Measurements from ENCODE around the gene ADGRE3.
"Not testable (repeated sequence)": the region's sequence is repeated elsewhere in the genome, so short reads cannot be mapped to it uniquely, and the experiment has no call there.

The ADGRE3 gene

GRCh38 chr19:14599548-14600147 is 75.0 kb downstream of the ADGRE3 start:
- no peak for FAIRE-seq

DNA sequence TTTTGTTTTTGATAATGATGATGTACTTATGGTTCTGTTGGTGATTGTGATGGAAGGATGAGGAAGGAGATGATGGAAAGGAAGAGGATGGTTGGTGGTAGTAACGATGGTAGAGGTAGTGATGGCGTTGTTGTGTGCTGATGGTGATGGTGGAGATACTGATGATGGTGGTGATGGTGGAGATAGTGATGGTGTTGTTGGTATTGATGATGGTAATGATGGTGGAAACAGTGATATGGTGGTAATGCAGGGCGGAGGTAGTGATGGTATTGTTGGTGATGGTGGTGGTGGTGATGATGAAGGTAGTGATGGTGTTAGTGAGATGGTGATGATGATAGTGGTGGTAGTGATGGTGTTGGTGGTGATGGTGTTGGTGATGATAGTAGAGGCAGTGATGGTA is 79.1 kb downstream of the ADGRE3 start:
- FAIRE-seq = no peak

GRCh38 chr19:14589433-14589832 is 85.2 kb downstream of the ADGRE3 start:
- not testable (repeated sequence) for FAIRE-seq

- FAIRE-seq = not testable (repeated sequence)
These were observed 89.5 kb downstream of the ADGRE3 start for GRCh38 chr19:14585187-14585586.

DNA sequence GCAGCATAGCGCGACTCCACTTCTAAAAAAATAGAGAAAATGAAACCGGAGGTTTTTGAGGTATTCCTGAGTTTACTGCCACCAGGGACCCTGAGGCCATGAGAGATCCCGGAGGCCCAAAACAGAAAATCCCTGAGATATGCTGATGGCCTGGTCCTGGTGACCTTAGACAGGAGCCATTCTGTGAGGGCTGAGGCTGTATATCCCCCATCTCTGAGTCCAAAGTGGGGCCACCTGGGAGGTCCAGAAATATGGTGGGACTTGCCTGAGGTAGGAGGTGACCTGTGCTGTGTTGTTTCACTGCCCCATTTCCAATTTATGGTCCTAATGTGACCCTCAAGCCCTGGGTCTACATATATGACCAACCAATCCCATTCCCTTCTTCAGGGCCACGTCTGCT is 90.3 kb downstream of the ADGRE3 start:
- not testable (repeated sequence) for FAIRE-seq

DNA sequence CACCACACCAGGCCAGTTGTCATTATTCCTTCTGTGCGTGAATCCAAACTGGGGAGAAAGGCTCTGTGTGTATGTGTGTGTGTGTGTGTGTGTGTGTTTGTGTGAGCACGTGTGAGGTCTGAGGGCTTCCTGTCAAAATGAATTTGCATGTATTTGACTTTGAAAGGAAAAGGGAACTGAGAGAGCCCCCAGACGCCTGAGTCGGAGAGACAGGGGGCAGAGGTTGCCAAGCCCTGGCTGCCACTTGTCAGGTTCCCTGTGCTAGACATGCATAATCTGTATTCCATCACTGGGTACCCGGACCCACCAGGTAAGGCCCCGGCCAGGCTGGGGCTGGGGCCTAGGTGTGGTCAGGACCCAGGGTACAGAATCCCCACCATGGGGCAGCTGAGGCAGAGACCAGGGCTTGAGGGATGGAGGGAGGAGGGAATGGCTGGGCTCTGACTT is 91.7 kb downstream of the ADGRE3 start, which contains the start of gene CLEC17A:
CLEC17A (plus strand) TSS at position 191 of the 447 bp plus-strand sequence; CDS start at position 268, 77 bp downstream.
- FAIRE-seq = no peak

DNA sequence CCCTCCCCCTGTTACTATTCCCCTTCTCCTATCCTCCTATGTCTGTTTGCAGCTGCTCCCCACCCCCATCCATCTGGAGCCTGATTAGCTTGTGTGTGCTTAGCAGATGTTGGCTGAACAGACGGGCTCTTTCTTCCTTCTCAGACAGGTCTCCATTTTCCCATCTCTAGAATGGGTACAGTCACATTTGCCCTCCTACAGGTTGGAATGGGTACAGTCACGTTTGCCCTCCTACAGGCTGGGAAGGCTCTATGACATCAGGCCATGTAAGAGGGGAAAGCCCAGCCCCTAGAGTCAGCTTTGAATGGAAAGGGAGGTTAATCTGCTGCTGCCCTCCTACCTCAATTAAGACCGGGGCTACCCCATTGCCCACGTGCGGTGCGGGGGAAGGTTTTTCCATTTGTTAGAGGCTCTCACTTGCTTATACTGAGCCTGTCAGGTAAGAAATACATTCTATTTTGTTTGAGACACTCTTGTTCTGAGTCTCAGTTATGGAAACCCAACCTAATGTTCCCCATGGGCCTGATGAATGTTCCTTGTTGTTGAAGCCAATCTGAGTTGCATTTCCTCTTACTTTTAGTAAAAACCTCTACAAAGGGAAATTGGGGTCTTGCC is 93.9 kb downstream of the ADGRE3 start:
- no peak for FAIRE-seq

- no peak for FAIRE-seq
These were observed 96.7 kb downstream of the ADGRE3 start for GRCh38 chr19:14577885-14578427.

DNA sequence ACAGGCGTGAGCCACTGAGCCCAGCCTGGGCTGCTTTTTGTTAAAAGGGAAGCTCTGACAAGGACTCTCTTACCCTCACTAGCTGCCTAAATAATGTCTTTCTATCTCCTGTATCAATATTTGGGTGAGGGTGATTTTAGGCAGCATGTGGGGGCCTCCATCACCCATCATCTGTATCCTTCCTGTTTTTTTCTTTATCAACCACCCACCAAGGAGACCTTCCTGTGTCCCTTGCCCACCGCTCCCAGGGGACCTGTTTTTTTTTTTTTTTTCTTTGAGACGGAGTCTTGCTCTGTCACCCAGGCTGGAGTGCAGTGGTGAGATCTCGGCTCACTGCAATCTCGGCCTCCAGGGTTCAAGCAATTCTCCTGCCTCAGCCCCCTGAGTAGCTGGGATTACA is 97.4 kb downstream of the ADGRE3 start:
- FAIRE-seq = no peak

- FAIRE-seq = no peak
These were observed 98.3 kb downstream of the ADGRE3 start for GRCh38 chr19:14576363-14576762.

GRCh38 chr19:14575428-14575980 is 99.1 kb downstream of the ADGRE3 start:
- no peak for FAIRE-seq

DNA sequence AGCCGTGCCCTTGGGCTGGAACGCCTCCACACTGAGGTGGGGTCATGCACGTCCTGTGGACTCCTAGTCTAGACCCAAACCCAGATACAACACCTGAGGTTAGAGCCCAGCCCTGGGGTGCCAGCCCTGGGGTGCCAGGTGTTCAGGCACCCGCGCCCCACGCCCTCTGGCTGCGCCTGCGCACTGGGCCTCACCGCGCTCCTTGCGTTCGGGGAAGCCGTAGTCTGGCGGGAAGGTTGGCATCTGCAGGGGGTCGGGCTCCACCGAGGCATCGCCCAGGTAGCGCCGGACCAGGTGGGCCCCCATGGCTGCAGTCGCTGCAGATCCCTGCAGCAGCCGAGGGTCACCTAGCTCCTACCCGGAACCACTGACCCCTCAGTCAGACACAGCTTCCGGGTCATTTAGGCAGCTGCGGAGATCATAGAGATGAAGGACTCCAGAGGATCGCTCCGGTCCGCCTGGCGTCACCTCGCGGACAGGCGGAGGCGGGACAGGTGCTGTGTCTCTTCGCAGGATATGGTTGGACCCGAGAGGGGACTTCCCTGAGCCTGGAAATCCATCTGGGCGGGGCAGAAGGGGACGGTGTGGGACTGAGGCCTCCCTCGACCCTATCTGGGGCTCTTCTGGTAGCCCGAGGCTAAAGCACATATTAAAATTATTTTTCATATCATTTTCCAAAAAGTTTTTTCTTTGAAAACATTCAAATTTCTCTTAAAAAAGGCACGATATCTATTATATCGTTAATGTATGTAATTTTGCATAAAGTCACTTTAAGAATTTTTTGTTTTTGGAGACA is 102.8 kb downstream of the ADGRE3 start, which contains the start of gene NDUFB7:
NDUFB7 (minus strand) TSS at position 372 of the 796 bp plus-strand sequence; CDS start at position 306, 66 bp downstream.
- no peak for FAIRE-seq

DNA sequence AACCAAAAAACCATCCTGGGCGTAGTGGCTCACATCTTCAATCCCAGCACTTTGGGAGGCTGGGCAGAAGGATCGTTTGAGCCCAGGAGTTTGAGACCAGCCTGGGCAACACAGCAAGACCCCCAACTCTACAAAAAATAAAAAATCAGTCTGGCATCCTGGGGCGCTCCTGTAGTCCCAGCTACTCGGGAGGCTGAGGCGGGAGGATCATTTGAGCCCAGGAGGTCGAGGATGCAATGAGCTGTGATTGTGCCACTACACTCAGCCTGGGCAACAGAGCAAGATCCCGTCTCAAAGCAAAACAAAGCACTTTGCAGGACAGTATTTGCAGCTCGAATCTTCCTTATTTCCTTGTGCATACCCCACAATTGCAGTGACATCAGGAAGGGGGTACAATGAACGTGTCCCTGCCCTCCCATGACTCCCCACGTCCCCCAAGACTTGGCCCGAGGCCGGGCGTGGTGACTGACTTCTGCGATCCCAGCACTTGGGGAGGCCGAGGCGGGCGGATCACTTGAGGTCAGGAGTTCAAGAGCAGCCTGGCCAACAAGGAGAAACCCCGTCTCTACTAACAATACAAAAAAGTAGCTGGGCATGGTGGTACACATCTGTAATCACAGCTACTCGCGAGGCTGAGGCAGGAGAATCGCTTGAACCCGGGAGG is 103.6 kb downstream of the ADGRE3 start:
- FAIRE-seq = no peak

All from endometrium (tissue), 2 donors.